ENCODE data around the gene LRRC18.

Gene LRRC18

DNA sequence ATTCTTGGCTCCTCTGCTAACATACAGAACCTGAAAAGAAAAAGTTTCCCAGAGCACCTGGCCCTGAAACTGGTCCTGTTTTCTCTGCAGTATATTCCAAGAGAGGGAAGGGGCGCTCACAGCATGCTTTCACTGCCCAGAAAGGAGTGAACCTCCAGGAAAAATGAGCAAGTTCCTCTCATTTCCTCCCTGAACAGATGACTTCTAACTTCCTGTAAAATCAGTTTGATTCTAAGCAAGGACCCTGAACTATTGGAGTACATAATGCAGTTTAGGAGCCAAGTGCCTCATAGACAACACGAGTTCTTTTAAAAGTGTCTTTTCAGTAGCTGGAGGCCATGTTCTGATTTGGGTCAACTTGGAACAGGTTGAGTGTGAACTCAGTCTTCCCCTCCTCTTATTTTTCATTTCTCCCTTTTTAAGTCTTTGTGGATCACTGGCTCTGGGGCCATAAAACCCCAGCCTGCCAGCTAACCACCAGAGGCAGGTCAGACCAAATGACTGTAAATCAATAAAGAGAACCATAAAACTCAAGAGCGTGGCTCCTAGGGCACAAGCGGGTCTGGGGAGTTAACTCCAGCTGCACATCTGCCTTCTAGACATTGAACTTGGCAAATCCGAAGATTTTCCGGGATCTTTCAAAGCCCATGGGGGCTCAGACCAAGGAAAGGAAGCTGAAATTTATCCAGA is 5.9 kb upstream of the LRRC18 start:
- DNase-seq = no peak

DNA sequence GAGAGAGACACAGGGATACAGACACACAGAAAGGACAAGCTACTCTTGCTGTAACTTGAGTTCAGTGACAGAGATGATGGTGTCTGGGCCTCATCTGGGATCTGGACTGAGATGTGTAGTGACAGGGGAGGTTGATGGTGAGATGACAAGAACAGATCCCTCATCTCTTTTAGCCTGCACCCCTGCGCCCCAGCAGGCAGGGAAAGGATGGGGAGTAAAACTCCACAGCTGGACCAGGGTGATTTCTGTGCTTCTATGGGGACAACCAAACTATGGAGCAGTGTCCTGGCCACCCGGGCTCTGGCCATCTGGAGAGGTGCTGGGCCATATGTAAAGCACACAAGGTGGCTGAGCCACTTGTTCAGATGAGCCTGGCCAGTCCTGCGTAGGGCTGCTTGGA is 4.5 kb upstream of the LRRC18 start:
- DNase-seq = peak; percentile 29

DNA sequence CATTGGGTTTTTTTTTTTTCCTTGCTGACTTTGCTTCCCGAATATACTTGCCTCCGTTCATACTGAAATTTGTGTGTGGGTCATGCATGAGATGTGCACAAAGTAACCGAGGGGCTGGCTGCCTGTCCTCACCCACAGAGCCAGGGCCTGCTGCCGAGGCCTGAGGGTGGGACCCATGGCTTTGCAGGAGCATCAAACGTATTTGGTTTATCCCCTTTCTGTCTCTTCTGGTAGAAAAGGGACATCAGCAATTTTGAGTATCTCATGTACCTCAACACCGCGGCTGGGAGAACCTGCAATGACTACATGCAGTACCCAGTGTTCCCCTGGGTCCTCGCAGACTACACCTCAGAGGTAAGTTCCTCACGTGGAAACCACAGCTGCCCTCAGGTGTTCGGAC is 3.5 kb upstream of the LRRC18 start:
- peak; percentile 18 for DNase-seq

DNA sequence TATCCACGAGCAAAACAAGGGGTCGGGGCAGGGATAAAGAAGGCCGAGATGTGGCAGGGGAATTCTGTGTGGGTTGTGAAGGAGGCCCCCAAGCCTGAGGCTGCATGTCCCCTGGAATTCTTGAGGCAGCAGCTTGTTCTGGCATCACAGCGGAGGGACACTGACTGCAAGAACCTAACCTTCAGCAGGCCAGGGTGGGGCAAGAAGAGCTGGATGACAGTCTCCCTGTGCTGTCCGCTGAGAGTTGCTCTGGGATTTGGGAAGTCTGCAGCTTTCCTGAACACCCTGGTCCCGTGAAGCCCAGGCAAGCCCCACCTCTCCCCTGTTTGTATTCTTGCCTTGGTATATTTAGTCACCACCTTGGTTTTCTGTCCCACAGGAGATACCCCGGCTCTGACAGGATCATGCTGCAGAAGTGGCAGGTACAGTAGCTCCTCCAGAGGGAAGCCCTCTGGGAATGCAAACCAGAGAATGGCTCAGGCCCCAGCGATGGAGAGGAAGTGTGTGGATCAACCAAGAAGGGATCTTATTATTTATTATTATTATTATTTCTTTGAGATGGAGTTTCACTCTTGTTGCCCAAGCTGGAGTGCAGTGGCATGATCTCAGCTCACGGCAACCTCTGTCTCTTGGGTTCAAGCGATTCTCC is 1.9 kb upstream of the LRRC18 start:
- peak; percentile 19 for DNase-seq

DNA sequence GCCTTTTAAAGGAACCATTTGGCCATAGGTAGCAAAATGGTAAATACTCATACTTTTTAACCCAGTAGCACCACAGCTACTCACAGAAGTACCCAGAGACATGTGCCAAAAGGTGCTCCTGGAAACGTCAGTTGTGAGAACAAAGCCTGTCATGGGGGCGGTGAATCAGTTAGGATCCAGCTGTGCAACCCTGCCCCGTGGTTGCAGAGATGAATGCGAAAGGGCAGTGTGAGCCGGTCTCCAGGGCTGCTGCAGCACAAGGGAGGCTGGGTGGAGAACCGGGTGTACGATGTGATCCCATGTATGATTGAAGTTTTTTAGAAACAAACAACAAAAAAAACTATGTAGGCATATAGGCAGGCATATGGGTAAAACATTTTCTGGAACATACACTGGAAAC is 1.3 kb upstream of the LRRC18 start:
- peak; percentile 5 for DNase-seq

DNA sequence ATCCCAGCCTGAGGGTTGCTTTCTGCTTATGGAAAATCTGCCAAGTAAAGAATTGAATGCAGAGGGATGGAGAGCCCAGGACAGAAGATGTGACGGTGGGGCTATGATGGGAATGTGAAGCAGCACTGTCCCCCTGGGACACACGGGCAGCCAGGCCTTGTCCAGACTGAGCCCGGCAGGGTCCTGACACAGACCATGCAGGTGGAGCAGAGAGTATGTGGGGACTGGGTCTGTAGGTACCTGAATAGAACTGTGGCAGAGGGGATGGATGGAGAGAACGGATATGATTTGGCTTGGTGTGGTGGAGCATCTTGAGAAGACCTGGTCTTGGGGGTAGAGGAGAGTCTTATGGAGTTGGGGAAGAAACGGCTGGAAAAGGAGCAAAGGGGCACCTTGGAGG is 732 bp upstream of the LRRC18 start:
- peak; percentile 6 for DNase-seq

DNA sequence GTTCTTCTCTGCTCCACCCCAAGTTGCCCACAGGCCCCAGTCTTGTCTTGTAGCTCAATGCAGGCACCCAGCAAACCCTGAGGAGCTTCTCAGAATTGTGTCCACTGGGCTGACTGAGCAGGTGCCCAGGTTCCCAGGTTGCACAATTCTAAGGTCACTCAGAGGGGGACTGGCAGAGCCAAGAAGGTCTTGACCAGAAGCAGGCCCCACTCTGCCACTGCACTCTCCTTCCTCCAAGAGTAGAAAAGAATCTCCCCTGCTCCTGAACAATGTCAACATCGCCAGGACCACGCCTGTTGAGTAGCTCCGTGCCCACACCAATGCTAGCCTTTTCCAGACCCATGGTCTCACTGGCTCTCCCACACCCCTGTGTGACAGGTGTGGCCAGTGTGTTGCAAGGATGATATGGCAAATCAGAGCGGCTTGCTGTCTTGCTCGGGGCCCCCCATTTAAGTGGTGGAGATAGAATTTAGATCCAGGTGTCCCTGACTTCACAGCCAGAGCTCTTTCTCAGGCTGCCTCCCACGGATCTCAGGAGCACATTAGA is 577 bp downstream of the LRRC18 start:
- DNase-seq = peak; percentile 18

DNA sequence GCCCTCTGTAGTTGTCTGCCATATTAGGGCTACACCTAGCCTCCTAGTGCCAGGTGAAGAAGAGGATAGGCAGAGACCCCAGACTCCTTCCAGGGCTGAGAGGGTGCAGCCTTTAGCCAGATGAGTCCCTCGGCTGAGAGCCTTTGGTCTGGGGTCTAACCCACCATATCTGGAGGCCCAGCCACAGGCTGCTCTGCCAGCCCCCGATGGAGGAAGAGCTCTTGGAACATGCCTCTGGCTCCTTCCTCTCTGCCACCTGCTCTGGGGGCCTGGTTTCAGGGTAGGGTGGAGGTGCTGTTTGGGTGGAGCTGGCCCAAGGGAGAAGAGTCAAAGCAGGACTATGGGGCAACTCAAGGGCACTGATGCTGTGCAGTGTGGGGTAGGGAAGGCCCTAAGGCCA is 1.4 kb downstream of the LRRC18 start:
- peak; percentile 37 for DNase-seq

DNA sequence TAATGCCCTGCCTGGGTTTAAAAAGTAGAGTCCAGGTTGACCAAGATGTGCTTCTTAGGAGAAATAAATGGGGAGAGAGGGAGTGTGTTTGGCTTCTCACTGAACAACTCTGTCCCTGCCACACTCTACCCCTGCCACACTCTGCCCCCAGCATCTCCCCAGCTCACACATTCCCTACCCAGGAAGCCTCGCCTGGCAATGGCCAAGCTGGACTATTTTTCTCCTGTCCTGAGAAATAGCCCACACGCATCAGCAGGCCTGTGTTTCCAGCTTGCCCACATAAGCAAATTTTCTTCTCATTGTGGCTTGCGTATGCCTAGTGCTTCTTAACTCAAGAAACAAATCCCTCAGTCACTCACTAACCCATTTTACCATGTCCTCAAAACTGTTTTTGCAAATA is 1.8 kb downstream of the LRRC18 start:
- DNase-seq = no peak

DNA sequence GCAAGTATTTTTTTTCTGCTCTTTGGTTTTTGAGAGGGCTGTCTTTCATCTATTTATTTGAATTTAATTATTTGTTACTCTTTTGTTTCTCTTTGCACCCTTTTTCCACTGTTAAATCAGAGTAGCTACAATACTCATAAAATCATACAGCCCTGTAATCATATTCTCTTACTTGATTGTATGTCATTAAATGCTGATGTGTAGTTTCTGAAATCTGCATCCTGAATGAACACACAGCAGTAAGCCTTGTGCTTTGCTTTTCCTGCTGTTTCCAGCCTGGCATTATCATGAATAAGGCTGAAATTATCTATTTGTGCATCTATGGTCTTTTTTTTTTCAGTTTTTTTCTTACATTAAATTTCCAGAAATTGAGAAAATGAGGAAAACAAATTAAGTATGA is 4.1 kb downstream of the LRRC18 start:
- DNase-seq = no peak

DNA sequence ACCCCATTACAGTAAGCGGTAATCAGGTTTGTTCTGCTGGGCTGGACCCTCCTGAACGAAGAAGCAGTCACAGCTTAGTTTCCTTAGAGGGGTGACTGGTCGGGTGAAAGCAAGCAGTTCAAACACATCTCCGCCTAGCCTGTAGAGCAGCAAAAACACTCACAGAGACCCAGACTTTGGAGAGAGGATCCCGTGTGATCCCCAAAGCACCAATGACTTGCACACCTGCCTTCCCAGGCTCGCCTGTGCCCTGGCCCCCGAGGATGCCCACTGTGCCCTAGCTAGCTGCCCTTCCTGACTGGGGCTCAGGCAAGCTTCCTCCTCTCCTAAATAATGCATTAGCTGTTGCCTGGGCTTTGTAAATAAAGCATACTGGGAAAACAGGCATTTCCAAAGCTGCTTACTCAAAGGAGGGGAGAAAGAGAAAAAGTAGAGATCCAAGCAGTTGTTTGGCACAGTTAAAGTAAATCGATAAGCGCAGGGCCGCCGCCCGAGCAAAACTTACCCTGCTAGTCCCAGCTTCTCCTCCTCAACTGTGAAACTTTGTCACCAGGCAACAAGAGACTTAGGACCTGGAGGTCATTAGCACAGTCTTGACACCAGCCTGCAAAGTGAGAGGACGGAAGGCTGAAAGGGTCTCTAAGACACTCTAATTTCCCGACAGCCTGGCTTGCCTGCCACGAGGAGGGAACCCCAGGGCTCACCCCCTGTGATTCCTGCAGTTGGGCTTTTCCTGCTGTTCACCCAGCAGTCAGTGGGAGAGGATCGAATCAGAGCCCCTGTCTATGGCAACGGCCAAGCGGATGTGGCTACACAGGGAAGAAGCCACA is 4.8 kb downstream of the LRRC18 start:
- peak; percentile 45 for DNase-seq

DNA sequence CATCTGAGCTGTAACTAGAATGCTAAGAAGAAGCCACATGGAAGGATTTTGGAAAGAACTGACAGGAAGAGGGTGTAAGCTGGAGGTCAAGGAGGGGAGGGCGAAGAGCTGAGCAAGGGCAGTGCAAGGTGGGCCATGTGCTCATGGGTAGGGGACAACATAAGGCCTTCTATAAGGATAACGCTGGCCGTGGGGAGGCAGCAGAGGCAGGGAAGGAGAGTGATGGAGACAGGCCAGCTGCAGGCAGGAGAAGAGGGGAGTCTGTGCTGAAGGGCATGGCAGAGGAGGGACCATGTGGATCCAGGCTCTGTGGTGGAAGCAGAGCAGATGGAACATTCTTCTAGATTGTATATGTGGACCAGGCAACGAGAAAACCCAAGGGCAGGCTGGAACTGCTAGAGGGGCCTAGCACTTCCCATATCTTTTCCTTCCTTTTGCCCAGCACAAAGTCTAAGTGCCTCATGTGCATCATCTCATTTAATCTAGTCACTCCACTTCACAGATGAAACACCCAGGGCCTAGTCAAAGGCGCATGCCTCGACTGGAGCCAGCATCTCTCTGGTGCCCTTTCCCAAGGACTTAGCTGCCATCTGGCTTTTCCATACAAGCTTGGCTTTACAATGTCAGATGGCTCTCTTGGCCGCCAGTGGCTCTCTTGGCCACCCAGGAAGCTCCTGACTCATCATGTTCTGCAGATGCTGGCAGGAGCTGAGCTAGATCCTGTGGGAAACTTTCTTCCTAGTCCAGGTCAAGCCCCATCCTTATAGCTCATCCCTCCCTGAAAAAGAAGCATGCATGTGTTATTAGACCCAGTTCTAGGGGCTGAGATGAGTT is 6.6 kb downstream of the LRRC18 start:
- DNase-seq = peak; percentile 40

DNA sequence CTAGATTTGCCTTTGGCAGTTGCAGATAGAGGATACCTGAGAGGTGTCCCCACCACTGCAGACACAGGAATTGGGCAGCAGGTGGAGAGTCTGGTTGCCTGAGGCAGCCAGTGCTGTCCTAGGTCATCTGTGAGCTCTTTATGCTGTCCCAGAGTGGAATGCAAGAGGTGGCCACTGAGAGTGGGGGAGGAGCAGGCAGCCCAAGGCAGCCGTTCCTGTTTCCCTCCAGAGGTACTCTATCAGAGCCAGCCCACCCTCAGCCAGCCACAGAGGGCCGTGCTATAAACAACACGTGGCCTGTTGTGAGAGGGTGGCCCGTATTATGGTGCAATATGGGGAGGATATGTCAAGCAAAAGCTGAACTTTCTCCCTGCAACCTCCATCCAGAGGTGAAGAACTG is 8.5 kb downstream of the LRRC18 start:
- DNase-seq = peak; percentile 25

DNA sequence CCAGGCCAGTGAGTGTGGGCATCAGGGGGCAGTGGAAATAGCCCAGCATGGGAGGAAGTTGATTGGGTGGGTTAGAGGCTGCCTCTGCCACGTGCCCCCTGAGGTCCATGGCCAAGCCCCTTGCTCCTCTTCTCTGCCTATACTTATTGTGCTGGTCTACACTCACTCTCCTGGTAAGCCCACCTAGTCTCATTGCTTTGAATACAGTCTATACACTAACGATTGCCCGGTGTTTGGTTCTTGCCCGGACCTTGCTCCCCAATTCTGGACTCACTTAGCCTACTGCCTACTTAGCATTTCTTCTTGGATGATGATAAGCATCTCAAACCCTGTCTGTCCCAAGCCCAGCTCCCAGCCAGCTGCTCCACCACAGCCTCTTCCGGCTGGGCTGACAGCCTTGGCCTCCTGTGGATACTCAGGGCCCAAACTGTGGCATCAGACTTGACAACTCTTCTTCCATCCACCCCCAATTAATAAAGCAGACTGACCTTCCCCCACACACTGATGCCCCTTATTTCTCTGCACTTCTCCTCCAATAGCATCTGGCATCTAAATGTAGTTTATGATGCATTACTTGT is 10.1 kb downstream of the LRRC18 start:
- DNase-seq = peak; percentile 41

DNA sequence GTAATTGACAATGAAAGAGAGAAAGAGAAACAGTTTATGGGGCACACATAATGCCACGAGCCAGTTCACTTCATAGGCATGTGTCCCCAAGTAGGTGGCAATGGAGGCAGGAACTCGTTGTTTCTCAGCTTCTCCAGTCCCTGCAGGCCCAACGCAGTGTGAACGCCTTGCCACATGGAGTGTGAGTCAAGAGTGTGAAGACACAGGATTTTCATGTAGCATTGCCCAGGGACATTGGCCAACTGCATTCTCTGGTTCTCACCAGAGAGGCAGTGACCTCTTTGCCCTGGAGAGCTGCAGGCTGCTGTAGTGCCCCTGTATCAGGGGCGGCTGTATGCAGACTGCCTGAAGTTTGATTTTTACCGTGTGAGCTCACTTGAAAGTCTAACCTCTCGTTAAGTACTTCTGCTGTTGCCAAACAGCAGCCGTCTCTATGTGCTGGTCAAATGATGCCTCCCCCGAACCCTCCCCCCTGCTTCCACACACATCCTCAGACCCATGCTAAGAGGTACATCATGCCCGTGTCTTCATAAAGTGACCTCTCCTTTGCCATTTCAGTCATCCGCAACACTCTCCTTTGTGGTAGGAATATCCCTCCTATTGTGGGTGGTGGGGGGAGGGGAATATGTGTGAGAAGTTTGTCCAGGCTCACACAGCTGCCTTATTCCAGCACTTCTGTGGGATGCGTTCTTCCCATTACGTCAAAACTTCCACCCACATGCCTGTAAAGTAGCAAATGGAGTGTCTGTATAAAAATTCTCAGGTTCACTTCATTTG is 12.7 kb downstream of the LRRC18 start:
- peak; percentile 38 for DNase-seq

DNA sequence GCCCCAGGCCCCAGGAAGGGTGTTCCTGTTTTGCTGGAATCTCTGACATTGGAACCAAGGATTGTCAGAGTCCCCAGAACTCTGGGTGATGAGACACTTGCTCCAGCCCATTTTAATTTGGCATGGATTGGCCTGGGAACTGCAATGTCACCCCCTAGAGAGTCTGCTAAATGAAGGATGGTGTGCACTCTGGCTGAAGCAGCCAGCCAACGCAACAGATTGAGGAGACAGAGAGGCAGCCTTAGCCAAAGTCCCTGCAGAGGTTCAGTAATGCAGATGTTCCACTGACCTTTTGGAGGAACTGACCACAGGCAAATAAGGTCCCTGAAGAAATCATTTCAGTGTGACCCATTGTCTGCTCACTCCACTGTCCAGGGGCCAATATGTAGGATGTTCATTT is 13.4 kb downstream of the LRRC18 start:
- DNase-seq = peak; percentile 13

DNA sequence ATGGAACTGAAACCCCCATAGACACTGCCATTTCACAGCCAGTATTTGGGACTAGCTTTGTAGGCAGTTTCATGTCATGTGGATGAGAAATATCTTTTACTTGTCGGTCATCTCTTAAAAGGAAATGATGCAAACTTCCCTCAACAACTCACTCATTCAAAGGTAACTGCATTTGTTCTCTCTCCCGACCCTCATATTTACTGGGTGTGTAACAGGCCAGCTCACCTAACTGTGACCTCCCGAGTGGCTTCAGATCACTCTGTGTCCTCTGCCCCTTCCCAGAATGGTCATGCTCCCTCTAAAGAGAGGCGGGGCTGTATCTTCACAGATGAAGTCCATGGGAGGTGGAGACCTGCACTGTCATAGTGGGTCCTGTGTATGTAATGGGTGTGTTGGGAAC is 14.7 kb downstream of the LRRC18 start:
- DNase-seq = peak; percentile 22

DNA sequence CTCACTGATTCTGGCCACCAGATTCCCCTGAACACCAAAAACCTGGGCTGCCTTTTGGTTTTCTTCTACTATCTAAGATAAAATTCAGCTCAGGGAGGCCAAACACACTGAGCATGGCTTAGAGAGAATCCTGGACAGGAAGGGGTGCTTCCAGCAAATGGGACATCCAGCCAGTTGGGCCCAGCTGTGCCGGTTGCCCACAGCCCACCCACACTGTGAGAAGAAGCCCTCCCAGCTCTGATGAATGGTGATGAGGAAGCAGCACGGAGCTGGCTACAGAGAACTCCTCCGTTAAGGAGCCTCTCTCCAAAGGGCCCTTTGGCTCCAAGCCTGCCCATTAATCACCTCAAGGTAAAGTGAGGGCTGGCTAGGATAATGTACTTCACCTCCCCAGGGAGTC is 15.9 kb downstream of the LRRC18 start:
- no peak for DNase-seq

DNA sequence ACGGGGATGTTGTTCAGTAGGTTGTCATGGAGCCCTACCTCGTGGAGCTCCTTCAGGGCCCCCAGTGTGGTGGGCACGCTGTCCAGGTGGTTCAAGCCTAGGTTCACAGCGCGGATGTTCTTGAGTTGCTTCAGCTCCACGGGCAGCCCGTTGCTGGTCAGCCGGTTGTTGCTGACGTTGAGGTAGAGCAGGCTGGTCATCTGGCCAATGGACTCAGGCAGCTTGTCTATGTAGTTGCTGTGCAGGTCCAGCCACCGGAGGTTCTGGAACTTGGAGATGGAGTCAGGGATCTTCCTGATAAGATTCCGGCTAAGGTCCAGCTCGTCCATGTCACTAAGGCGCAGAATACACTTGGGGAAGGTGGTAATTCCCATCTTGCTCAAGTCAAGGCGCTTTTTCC is 26.0 kb downstream of the LRRC18 start:
- no peak for DNase-seq

DNA sequence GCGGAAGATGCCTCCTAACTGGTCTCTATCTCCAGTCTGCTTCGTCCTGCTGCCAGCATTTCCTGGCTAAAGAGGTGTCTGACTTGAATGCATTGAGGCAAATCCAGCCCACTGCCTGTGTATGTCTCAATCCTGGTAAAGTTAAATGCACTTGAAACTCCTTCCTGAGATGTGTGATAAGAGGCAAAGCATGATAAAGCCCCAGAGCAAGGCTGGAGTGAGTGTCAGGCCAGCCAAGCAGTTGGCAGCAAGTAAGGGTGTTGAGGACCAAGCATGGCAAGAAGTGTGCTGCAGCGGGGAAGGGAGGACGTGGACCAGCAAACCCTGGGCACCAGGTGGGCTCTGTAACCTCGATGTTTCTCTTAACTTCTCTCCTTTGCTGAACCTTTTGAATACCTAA is 29.1 kb downstream of the LRRC18 start:
- DNase-seq = no peak

DNA sequence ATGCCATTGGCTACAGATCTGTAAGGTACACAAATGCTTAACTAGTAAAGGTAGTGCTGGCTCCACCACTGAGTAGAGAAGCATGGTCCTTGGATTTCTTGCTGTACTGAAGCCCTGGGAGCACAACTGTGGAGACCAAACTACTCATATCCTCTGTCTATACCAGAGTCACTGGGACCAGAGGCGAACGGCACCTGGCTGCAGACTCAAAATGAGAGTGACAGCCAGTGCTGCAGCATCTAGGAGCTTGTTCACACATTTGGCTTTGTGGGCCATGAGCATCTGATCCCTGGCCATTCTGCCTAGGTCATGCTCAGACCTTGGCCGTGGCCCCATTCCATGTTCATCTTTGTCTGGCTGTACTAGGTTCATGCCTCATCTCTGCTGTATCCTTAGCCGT is 31.9 kb downstream of the LRRC18 start:
- DNase-seq = no peak

DNA sequence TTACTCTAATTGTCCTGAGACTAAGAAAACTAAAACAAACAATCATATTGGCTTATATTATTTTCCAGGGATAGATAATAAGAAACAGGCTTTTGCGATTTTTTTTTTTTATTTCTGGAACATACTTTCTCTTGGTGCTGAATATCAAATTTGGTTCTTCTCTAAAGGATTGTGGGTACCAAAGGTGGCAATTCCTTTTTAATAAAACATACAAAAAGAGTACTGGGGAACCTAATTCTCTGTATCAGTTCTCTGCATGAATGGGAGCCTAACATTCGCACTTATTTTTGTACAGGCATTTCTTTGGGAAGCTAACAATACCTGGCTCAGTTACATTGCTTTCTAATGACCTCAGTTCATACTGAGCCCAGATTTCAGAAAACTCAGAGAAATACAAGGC is 32.8 kb downstream of the LRRC18 start:
- no peak for DNase-seq
